Breast epithelium (tissue), 4 donors: ENCODE results near the gene ARHGAP20. TPM values are rescaled to one million over a fixed set of nuclear protein-coding genes. Genes with fewer than 3 reads are reported as not detected.

Experiments
- DNase-seq, 2 donors: peaks; one replicate each; pipeline ENCODE4 v3.0.0-alpha.2; 2019; ENCODE audit warnings: low spot score in 2 of 2
- H3K27ac ChIP-seq, 2 donors: fragments of 200-600 bp; sonication (generic) in 1 of 2; one replicate each; pipeline ENCODE4 v1.5.1; 2016 to 2019; ENCODE audit warnings: mild to moderate bottlenecking in 1 of 2
- H3K27me3 ChIP-seq, 2 donors: fragments of 200-600 bp; sonication (generic) in 1 of 2; one replicate each; pipeline versions ENCODE4 v1.5.1 to v1.6.0; 2017 to 2019; ENCODE audit warnings: control low read depth in 1 of 2, mild to moderate bottlenecking in 1 of 2
- H3K36me3 ChIP-seq: fragments of 200-600 bp; one replicate; pipeline ENCODE4 v1.5.1; 2019
- H3K4me1 ChIP-seq, 2 donors: fragments of 200-600 bp; sonication (generic); one replicate each; pipeline ENCODE4 v1.5.1; 2016 to 2019; ENCODE audit warnings: control low read depth in 1 of 2
- H3K4me3 ChIP-seq, 3 donors: fragments of 200-600 bp; sonication (generic); 1 replicate in 2 of 3; 2 replicates in 1 of 3; pipeline ENCODE4 v1.5.1; 2016 to 2019; ENCODE audit warnings: mild to moderate bottlenecking in 3 of 3, moderate library complexity in 2 of 3
- H3K9me3 ChIP-seq, 2 donors: fragments of 200-600 bp; sonication (generic) in 1 of 2; one replicate each; pipeline ENCODE4 v1.5.1; 2016 to 2019; ENCODE audit warnings: control low read depth in 1 of 2
- POLR2A ChIP-seq: fragments of 450-650 bp; IDR thresholded peaks from one replicate; pipeline ENCODE4 v1.6.1; 2016; ENCODE audit warnings: antibody characterized with exemption, mild to moderate bottlenecking, moderate library complexity
- POLR2AphosphoS5 ChIP-seq, 3 donors: sonication (generic); formaldehyde crosslinking; IDR thresholded peaks; one replicate each; pipeline ENCODE4 v1.6.1; 2017; ENCODE audit warnings: antibody characterized with exemption in 3 of 3
- intact Hi-C: fragments of 100-400 bp; cut with DNase I; formaldehyde crosslinking; loops from one replicate; pipeline ENCODE4 v1.15.1; 2023; ENCODE audit warnings: low total_unique reads
- total RNA-seq, 3 donors: library from RNA; depleted of rRNA; stranded (reverse); fragments of >200 nt; gene quantifications; one replicate each; pipeline ENCODE4 v1.1.0, GENCODE V29; 2016
- TF ChIP-seq, protein P1 (sequence below), 3 donors: fragments of 450-650 bp; IDR thresholded peaks; one replicate each; pipeline ENCODE4 v1.5.1; 2016 to 2017; ENCODE audit warnings: antibody characterized with exemption in 3 of 3, mild to moderate bottlenecking in 3 of 3, moderate library complexity in 3 of 3

The ARHGAP20 gene
- total RNA-seq, 3 donors from 2014 or later: 5.4 to 34.6 (median 11.8) TPM

DNA sequence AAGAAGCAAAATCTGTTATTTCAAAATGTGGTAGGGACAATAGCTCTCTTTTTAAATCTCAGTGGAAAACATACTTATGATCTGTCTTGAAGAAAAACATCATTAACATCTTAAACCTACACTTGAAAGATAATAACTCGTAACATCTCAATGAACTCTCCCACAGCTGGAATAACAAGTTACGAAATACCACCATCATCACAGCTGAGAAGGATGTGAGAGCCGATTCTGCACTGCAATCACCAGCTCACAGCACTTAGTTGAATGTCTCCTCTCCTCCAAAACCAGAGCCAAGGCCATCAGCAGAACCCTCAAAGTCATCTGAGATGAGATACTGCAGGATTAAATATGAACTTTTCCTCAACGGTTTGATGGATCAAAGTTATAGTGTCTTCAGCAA is 124.3 kb downstream of the ARHGAP20 start:
- Histone ChIP-seq H3K4me3 (no peak overlapping the region), H3K27ac (no peak overlapping the region), H3K27me3 (no peaks in the 10 kb centered on the region), H3K36me3 (no peaks in the 10 kb centered on the region), H3K4me1 (no peaks in the 10 kb centered on the region), H3K9me3 (no peaks in the 10 kb centered on the region)
- intact Hi-C loops: no loop called here
- TF ChIP-seq, protein P1, sequence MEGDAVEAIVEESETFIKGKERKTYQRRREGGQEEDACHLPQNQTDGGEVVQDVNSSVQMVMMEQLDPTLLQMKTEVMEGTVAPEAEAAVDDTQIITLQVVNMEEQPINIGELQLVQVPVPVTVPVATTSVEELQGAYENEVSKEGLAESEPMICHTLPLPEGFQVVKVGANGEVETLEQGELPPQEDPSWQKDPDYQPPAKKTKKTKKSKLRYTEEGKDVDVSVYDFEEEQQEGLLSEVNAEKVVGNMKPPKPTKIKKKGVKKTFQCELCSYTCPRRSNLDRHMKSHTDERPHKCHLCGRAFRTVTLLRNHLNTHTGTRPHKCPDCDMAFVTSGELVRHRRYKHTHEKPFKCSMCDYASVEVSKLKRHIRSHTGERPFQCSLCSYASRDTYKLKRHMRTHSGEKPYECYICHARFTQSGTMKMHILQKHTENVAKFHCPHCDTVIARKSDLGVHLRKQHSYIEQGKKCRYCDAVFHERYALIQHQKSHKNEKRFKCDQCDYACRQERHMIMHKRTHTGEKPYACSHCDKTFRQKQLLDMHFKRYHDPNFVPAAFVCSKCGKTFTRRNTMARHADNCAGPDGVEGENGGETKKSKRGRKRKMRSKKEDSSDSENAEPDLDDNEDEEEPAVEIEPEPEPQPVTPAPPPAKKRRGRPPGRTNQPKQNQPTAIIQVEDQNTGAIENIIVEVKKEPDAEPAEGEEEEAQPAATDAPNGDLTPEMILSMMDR (IDR thresholded peaks at IDR 0.05): no peak
- TF ChIP-seq POLR2AphosphoS5 (IDR thresholded peaks at IDR 0.05) (no peak), POLR2A (no peak)
- DNase-seq: no peak

DNA sequence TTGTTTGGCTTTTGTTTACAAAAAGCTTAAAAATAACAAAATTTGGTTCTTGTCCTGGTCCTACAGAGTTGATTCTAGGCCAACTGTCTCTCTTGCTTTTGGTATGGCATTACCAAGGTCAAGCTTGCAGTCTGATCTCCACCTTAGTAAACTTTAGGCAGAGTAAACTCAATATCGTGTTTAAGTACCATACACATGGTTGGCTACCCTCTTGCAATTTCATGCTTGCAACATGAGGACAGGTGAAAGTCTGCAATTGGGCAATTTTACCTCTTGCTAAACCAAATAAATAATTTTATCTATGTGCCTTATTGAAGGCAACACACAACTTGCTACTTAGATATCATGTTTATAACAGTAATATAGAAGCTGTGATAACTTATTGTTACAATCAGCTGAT is 125.1 kb downstream of the ARHGAP20 start:
- H3K4me3 ChIP-seq: no peak overlapping the region
- DNase-seq: no peak
- no peaks in the 10 kb centered on the region for H3K27me3 ChIP-seq
- H3K9me3 ChIP-seq: no peaks in the 10 kb centered on the region
- H3K36me3 ChIP-seq: no peaks in the 10 kb centered on the region
- intact Hi-C loops: no loop called here
- H3K27ac ChIP-seq: no peak overlapping the region
- no peak for TF ChIP-seq POLR2A
- TF ChIP-seq, protein P1 (IDR thresholded peaks at IDR 0.05): no peak
- no peak for TF ChIP-seq POLR2AphosphoS5 (IDR thresholded peaks at IDR 0.05)
- no peaks in the 10 kb centered on the region for H3K4me1 ChIP-seq

GRCh38 chr11:110584150-110584549 is 128.1 kb downstream of the ARHGAP20 start:
- no peak overlapping the region for H3K4me3 ChIP-seq
- intact Hi-C loops: no loop called here
- no peaks in the 10 kb centered on the region for H3K9me3 ChIP-seq
- DNase-seq: no peak
- H3K27me3 ChIP-seq: no peaks in the 10 kb centered on the region
- H3K27ac ChIP-seq: no peak overlapping the region
- H3K4me1 ChIP-seq: no peaks in the 10 kb centered on the region
- TF ChIP-seq POLR2A (no peak), POLR2AphosphoS5 (IDR thresholded peaks at IDR 0.05) (no peak)
- TF ChIP-seq, protein P1 (IDR thresholded peaks at IDR 0.05): no peak
- H3K36me3 ChIP-seq: no peaks in the 10 kb centered on the region

DNA sequence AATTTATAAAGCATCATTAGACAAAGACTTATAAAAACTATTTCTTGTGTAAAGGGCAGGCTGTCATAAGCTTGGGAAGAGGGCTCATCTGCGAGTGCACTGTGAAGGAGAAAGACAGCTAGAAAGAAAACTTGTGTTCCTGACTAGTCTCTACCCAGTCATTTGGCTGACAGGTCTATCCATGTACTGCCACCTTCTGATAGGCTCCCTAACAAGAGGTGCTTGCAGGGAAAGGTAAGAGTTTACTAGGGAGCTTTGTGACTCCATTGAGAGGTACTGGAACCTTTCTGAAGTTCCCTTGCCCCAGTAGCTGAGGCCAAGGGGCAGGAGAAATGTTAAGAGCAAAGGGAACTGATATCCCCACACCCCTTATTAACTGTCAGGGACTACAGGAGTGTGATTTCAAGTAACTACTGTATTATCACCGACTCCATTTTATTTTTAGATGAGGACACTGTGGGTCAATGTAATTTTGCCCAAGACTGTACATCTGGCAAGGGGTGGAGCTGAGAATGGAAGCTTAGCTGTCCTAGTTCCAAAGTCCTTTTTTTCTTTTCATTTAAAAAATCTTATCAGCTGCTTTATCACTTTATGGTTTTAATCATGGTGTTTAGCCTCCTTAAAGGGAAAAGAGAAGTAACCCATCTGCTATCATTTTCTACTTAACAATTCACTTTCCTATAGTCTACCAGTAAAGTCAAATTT is 129.4 kb downstream of the ARHGAP20 start:
- H3K4me1 ChIP-seq: no peaks in the 10 kb centered on the region
- DNase-seq: no peak
- H3K4me3 ChIP-seq: no peak overlapping the region
- TF ChIP-seq POLR2A (no peak), POLR2AphosphoS5 (IDR thresholded peaks at IDR 0.05) (no peak)
- TF ChIP-seq, protein P1 (IDR thresholded peaks at IDR 0.05): no peak
- intact Hi-C loops: no loop called here
- no peaks in the 10 kb centered on the region for H3K36me3 ChIP-seq
- H3K27me3 ChIP-seq: no peaks in the 10 kb centered on the region
- H3K9me3 ChIP-seq: no peaks in the 10 kb centered on the region
- no peak overlapping the region for H3K27ac ChIP-seq

- no peaks in the 10 kb centered on the region for H3K27me3 ChIP-seq
- no peaks in the 10 kb centered on the region for H3K4me1 ChIP-seq
- H3K36me3 ChIP-seq: no peaks in the 10 kb centered on the region
- no peaks in the 10 kb centered on the region for H3K9me3 ChIP-seq
- TF ChIP-seq, protein P1 (IDR thresholded peaks at IDR 0.05): no peak
- TF ChIP-seq POLR2A (no peak), POLR2AphosphoS5 (IDR thresholded peaks at IDR 0.05) (no peak)
- intact Hi-C loops: no loop called here
- no peak overlapping the region for H3K27ac ChIP-seq
- no peak for DNase-seq
- no peak overlapping the region for H3K4me3 ChIP-seq
These were observed 131.7 kb downstream of the ARHGAP20 start for GRCh38 chr11:110580571-110580970.
